Liver (tissue), 9 donors: ENCODE data around the gene LPAR1. TPM values are rescaled to one million over a fixed set of nuclear protein-coding genes. Genes with fewer than 3 reads are reported as not detected.

Experiments
- DNase-seq: peaks from one replicate; pipeline ENCODE4 v3.0.0-alpha.2; 2017; ENCODE audit warnings: low spot score
- H3K27ac ChIP-seq, 2 donors: one replicate each; pipeline ENCODE4 v1.7.0; 2013; ENCODE audit warnings: inconsistent platforms in 2 of 2, low read length in 2 of 2, control low read depth in 1 of 2, low read depth in 1 of 2, mild to moderate bottlenecking in 1 of 2
- H3K27me3 ChIP-seq, 4 donors: one replicate each; pipeline versions ENCODE4 v1.6.1 to v1.7.0; 2013; ENCODE audit warnings: low read length in 3 of 4, inconsistent platforms in 1 of 4, mild to moderate bottlenecking in 1 of 4, moderate library complexity in 1 of 4; ENCODE audit not compliant: control insufficient read depth in 4 of 4, insufficient read depth in 4 of 4
- H3K36me3 ChIP-seq, 4 donors: one replicate each; pipeline versions ENCODE4 v1.6.1 to v1.7.0; 2013; ENCODE audit warnings: low read length in 3 of 4, mild to moderate bottlenecking in 3 of 4, low read depth in 1 of 4, moderate library complexity in 1 of 4; ENCODE audit not compliant: control insufficient read depth in 4 of 4, insufficient read depth in 3 of 4
- H3K4me1 ChIP-seq, 4 donors: one replicate each; pipeline versions ENCODE4 v1.6.1 to v1.7.0; 2013; ENCODE audit warnings: low read length in 3 of 4, mild to moderate bottlenecking in 3 of 4, moderate library complexity in 1 of 4; ENCODE audit not compliant: control insufficient read depth in 4 of 4, insufficient read depth in 4 of 4
- H3K4me3 ChIP-seq, 3 donors: one replicate each; pipeline versions ENCODE4 v1.6.1 to v1.7.0; 2013; ENCODE audit warnings: low read length in 3 of 3, control low read depth in 1 of 3, low read depth in 1 of 3, mild to moderate bottlenecking in 1 of 3
- H3K9ac ChIP-seq, 2 donors: one replicate each; pipeline ENCODE4 v1.7.0; 2013; ENCODE audit warnings: low read length in 2 of 2, mild to moderate bottlenecking in 2 of 2, moderate library complexity in 2 of 2, control low read depth in 1 of 2, low read depth in 1 of 2
- H3K9me3 ChIP-seq, 4 donors: one replicate each; pipeline versions ENCODE4 v1.6.1 to v1.7.0; 2013; ENCODE audit warnings: low read length in 3 of 4; ENCODE audit not compliant: control insufficient read depth in 4 of 4
- ATF3 ChIP-seq: IDR thresholded peaks from 2 replicates; pipeline ENCODE4 v1.6.1; 2016; ENCODE audit warnings: antibody characterized with exemption
- EGR1 ChIP-seq, 2 donors: IDR thresholded peaks; 2 replicates each; pipeline ENCODE4 v1.6.1; 2016 to 2018; ENCODE audit warnings: antibody characterized with exemption in 2 of 2, low read depth in 2 of 2
- FOXA1 ChIP-seq: IDR thresholded peaks from 2 replicates; pipeline ENCODE4 v1.6.1; 2016; ENCODE audit warnings: antibody characterized with exemption
- FOXA2 ChIP-seq: IDR thresholded peaks from 2 replicates; pipeline ENCODE4 v1.6.1; 2016; ENCODE audit warnings: antibody characterized with exemption
- GABPA ChIP-seq, 2 donors: IDR thresholded peaks in 1 of 2; conservative IDR thresholded peaks in 1 of 2; 2 replicates each; pipeline ENCODE4 v1.6.1; 2016; ENCODE audit warnings: antibody characterized with exemption in 2 of 2, mild to moderate bottlenecking in 1 of 2, moderate library complexity in 1 of 2
- HNF4A ChIP-seq, 2 donors: conservative IDR thresholded peaks; 2 replicates each; pipeline ENCODE4 v1.6.1; 2016; ENCODE audit warnings: antibody characterized with exemption in 2 of 2, mild to moderate bottlenecking in 2 of 2
- HNF4G ChIP-seq: IDR thresholded peaks from 2 replicates; pipeline ENCODE4 v1.6.1; 2016; ENCODE audit warnings: antibody characterized with exemption
- JUND ChIP-seq, 2 donors: IDR thresholded peaks; 2 replicates each; pipeline ENCODE4 v1.6.1; 2016; ENCODE audit warnings: antibody characterized with exemption in 2 of 2
- MAX ChIP-seq: IDR thresholded peaks from 2 replicates; pipeline ENCODE4 v1.6.1; 2016; ENCODE audit warnings: antibody characterized with exemption
- NR2F2 ChIP-seq: IDR thresholded peaks from 2 replicates; pipeline ENCODE4 v1.6.1; 2016; ENCODE audit warnings: antibody characterized with exemption
- RAD21 ChIP-seq, 2 donors: IDR thresholded peaks; 2 replicates each; pipeline ENCODE4 v1.6.1; 2016; ENCODE audit warnings: antibody characterized with exemption in 2 of 2, mild to moderate bottlenecking in 2 of 2
- REST ChIP-seq: IDR thresholded peaks from 2 replicates; pipeline ENCODE4 v1.6.1; 2016; ENCODE audit warnings: antibody characterized with exemption, mild to moderate bottlenecking
- RXRA ChIP-seq, 2 donors: IDR thresholded peaks; 2 replicates each; pipeline ENCODE4 v1.6.1; 2017 to 2018; ENCODE audit warnings: antibody characterized with exemption in 2 of 2, mild to moderate bottlenecking in 1 of 2
- SP1 ChIP-seq: IDR thresholded peaks from 2 replicates; pipeline ENCODE4 v1.6.1; 2018; ENCODE audit warnings: antibody characterized with exemption, mild to moderate bottlenecking
- TAF1 ChIP-seq: conservative IDR thresholded peaks from 2 replicates; pipeline ENCODE4 v1.6.1; 2016; ENCODE audit warnings: antibody characterized with exemption, mild to moderate bottlenecking
- YY1 ChIP-seq: IDR thresholded peaks from 2 replicates; pipeline ENCODE4 v1.6.1; 2016; ENCODE audit warnings: antibody characterized with exemption, mild to moderate bottlenecking
- ZBTB33 ChIP-seq: IDR thresholded peaks from 2 replicates; pipeline ENCODE4 v1.6.1; 2016; ENCODE audit warnings: antibody characterized with exemption
- WGBS: extraction: QIAGEN DNeasy Blood & Tissue Kit; methylation state at CpG from one replicate; pipeline ENCODE4 v1.1.7; 2013; 5-methylcytosine and 5-hydroxymethylcytosine counted together
- polyA plus RNA-seq, 2 donors: library from polyadenylated mRNA; stranded (reverse) in 1 of 2; unstranded in 1 of 2; fragments of 200-250 nt in 1 of 2; fragments of >200 nt in 1 of 2; fragmentation: Nextera tagmentation in 1 of 2; extraction: Ambion mirVana in 1 of 2; gene quantifications; one replicate each; pipeline versions ENCODE4 v1.2.1 to v1.2.3, GENCODE V29; 2013 to 2015
- total RNA-seq, 2 donors: library from RNA; depleted of rRNA; stranded (reverse); fragments of >200 nt; gene quantifications; one replicate each; pipeline ENCODE4 v1.2.3, GENCODE V29; 2014
- donor health status: healthy.
- donor health status: healthy.
- donor health status: healthy.
- donor health status: healthy.
- donor health status: healthy.

The LPAR1 gene
- total and polyA plus RNA-seq, 4 donors = 0.51 to 3.6 (median 1.1) TPM

- H3K4me3 ChIP-seq = no peak overlapping the region
- no peak for DNase-seq
- TF ChIP-seq RXRA (IDR thresholded peaks at IDR 0.05) (no peak), HNF4A (conservative IDR thresholded peaks at IDR 0.05) (no peak), HNF4G (no peak), GABPA (IDR thresholded peaks at IDR 0.05 in 1 of 2, conservative IDR thresholded peaks at IDR 0.05 in 1 of 2) (no peak), ZBTB33 (no peak), RAD21 (IDR thresholded peaks at IDR 0.05) (no peak), JUND (IDR thresholded peaks at IDR 0.05) (no peak), FOXA1 (no peak), REST (no peak), FOXA2 (no peak)
- 87% methylated on average over 1 of the region's 1 CpG for WGBS
- H3K27ac ChIP-seq = no peak overlapping the region
- no peaks in the 10 kb centered on the region for H3K27me3 ChIP-seq
- no peak overlapping the region for H3K9ac ChIP-seq
- H3K9me3 ChIP-seq = no peaks in the 10 kb centered on the region
- H3K4me1 ChIP-seq = no peaks in the 10 kb centered on the region
- no peaks in the 10 kb centered on the region for H3K36me3 ChIP-seq
Observed at GRCh38 chr9:110939573-110939972, 98.7 kb downstream of the LPAR1 start.

- Histone ChIP-seq H3K9me3 (no peaks in the 10 kb centered on the region), H3K36me3 (no peaks in the 10 kb centered on the region), H3K4me1 (no peaks in the 10 kb centered on the region), H3K27ac (no peak overlapping the region), H3K4me3 (no peak overlapping the region), H3K9ac (no peak overlapping the region), H3K27me3 (no peaks in the 10 kb centered on the region)
- no peak for DNase-seq
- TF ChIP-seq MAX (no peak), ZBTB33 (no peak), YY1 (no peak), FOXA2 (no peak), REST (no peak), JUND (IDR thresholded peaks at IDR 0.05) (no peak), HNF4A (conservative IDR thresholded peaks at IDR 0.05) (no peak), TAF1 (no peak), SP1 (no peak), GABPA (IDR thresholded peaks at IDR 0.05 in 1 of 2, conservative IDR thresholded peaks at IDR 0.05 in 1 of 2) (no peak), FOXA1 (no peak), ATF3 (no peak), NR2F2 (no peak), EGR1 (IDR thresholded peaks at IDR 0.05; ENCODE audit: low read depth in 2 of 2) (no peak)
- WGBS = 83% methylated on average over 5 of the region's 5 CpGs
Observed at GRCh38 chr9:110939047-110939446, 99.2 kb downstream of the LPAR1 start.
